ENCODE results near the gene SPATA13. TPM values are rescaled to one million over a fixed set of nuclear protein-coding genes. Genes with fewer than 3 reads are reported as not detected.
"Not testable (repeated sequence)": the region's sequence is repeated elsewhere in the genome, so short reads cannot be mapped to it uniquely, and the experiment has no call there.

SPATA13 gene
- total RNA-seq, 1 donor: 34.7 TPM

DNA sequence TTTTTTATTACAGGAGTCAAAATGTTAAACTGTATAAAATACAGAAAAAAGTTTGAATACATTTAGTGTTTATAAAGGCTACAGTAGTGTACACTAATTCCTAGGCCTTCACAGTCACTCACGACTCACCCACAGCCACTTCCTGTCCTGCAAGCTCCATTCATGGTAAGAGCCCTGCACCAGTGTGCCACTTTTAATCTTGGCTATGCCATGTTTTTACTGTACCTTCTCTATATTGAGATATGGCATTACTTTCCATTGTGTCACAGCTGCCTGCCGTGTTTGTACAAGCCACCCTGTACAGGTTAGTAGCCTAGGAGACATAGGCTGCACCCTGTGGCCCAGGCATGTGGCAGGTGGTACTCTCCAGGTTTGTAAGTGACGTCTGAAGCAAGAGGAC lies 180.9 kb downstream of the SPATA13 start:
- DNase-seq (ENCODE audit: low read depth in 2 of 3, low spot score in 2 of 3): no peak

DNA sequence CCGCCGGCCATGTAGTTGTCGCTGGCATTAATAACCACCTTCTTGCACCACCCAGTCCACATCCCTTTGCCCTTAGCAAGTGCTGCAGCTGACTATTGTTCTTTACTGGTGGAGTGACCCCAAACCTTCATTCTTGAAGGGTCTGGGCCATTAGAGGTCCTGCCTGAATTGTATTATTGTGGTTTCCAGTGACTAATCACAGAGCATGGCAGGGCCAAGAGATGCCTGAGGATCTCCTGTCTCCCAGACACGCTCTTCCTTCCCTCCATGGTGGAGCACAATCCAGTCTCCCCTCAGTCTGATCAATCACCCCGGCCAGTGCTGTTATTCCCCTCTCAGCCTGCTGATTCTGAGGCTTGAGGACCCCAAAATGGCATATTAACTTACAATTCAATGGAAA lies 187.9 kb downstream of the SPATA13 start:
- DNase-seq (ENCODE audit: low read depth in 2 of 3, low spot score in 2 of 3): no peak

DNA sequence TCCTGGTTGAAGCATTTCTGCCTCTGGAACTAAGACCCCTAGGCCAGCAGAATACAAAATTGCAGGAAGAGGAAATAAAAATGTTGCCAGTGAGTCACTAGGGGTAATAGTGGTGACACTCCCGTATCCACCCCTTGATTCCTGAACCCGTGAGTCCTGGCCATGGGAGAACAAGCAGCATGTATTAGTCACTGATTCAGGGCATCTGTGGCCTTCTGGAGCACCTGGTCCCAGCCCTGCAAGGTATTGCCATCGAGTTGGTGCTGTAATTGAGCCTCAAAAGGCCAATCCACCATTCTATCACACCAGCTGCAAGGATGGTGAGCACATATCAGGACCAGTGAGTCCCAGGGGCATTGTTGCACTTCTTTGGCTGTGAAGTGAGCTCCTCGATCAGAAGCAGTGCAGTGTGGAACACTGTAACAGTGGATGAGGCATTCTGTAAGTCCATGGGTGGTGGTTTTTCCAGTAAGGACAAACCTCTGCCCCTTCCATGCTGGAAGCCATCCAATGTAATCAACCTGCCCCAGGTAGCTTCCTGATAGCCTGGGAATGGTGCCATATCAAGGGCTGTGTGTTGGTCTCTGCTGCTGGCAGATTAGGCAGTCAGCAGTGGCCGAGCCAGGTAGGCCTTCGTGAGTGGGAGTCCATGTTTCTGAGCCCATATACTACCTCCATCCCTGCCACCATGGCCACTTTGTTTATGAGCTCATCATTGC lies 188.4 kb downstream of the SPATA13 start:
- no peak for DNase-seq (ENCODE audit: low read depth in 2 of 3, low spot score in 2 of 3)

DNA sequence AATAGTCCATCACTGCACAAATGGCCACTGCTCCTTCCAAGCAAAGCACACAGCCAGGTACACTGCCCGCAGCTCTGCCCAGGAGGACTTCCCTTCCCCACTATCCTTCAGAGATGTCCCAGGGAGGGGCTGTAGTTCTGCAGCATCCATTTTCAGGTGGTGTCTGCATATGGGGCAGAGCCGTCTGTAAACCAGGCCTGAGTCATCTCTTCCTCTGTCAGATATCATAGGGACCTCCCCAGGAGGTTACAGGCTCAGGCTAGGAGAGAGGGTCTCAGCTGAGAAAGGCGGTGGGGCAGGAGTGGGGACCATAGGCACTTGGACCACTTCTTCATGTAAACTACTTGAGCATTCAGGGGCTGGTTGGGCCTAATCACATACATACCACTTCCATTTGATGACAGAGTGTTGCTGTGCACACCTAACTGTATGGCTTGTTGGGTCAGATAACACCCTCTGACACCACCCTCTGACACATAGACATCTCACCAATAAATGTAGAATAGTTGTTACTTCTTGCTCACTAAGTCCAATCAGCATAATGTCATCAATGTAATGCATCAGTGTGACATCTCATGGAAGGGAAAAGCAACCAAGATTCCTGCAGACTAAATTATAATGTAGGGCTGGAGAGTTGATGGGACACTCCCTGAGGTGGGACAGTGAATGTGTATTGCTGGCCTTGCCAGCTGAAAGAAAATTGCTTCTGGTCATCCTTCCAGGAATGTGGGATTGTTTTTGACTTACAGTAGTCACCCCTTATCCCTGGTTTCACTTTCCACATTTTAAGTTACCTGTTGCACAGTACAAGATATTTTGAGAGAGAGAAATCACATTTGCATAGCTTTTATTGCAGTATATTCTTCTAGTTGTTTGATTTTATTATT lies 189.5 kb downstream of the SPATA13 start:
- not testable (repeated sequence) for DNase-seq (ENCODE audit: low read depth in 2 of 3, low spot score in 2 of 3)

DNA sequence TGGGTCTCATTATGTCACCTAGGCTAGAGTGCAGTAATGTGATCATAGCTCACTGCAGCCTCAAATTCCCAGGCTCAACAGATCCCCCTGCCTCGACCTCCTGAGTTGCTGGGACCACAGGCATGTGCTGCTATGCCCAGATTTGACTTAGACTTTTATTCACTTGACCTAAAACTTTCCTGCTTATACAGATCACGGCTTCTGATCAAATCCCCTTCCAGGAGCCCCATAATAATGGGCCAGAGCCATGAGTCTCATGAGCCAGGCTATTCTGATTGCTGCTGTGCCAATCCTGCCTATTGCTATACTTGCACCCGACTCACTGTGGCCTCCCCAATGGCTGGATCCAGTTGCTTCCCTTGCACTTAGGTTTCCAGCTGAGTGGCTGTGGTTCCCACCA lies 190.9 kb downstream of the SPATA13 start:
- no peak for DNase-seq (ENCODE audit: low read depth in 2 of 3, low spot score in 2 of 3)

DNA sequence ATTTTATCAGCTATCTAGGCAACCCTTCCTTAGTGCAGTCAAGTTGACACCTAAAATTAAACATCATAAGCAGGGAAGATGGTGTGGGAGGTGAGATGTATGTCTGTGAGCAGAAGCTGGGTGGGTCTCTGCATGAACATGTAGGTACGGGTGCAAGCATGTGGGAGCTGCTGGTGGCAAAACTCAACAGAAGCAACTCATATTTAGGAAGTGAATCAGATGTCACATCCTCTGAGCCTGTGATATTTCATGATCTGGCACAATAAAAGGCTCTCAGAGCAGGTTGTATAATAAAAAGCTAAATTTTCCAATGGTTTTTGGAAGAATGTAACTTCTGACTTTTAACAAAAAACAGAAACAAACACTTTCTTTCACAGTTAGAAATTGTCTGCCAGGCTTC lies 193.2 kb downstream of the SPATA13 start:
- DNase-seq (ENCODE audit: low read depth in 2 of 3, low spot score in 2 of 3): no peak

DNA sequence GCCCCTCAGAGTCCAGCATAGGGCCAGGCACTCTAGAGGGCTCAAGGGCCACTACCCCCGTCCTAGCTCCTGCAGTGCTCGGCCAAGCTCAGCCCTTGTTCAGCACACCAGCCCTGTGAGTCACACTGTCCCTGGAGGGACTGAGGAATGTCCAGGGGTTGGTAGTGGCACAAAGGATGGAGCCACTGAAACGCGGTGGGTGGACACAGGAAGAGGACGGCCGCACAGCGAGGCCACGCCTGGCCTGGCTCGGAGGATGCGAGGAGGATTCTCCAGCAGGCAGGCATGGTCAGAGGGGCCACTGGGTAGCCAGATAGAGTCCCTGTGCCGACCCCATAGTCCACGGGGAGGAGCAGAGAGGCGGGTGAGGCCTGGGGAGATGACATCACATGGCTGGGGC lies 194.6 kb downstream of the SPATA13 start:
- DNase-seq (ENCODE audit: low read depth in 2 of 3, low spot score in 2 of 3): no peak

DNA sequence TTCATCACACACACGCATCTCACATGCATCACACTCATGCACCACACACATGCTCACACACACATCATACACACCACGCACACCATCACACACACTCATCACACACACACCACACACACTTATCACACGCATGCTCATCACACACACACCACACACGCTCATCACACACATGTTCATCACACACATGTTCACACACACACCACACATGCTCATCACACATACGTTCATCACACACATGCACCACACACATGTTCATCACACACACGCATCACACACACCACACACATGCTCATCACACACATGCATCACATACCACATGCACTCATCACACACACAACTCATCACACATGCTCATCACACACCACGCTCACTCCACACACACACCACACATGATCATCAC lies 195.8 kb downstream of the SPATA13 start:
- DNase-seq (ENCODE audit: low read depth in 2 of 3, low spot score in 2 of 3): no peak

Small RNAs within 50 kb of the gene (small RNA-seq; reads per million reads assigned to genes)
- gene MIR2276: 2.0 reads per million, percentile 68 among the genes with 10 or more reads in this experiment

Other genes starting within 250 kb of the SPATA13 start
- gene C1QTNF9, start 148.9 kb downstream of the SPATA13 start, total RNA-seq: under 0.01 TPM